ENCODE measurements around the gene MAPK8.

MAPK8 gene

DNA sequence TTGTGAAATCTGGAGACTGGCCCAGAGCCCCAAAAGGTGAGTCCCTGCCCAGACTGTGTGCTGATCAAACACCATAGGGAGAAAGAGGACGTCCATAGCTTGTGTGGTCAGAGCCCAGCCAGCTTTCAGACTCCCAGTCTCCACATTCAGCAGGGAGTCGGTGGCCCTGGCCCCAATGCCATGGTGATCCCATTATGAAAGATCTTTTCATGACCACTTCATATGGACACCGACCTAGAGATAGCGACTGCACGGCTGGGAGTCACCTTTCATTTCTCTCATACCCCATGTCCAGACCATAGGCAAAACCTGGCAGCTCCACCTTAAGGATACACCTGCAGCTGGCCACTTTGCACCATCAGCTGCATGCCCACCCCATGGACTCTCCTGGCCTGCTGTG, 172.0 kb downstream of the MAPK8 start:
- DNase-seq: no peak
- in situ Hi-C loops (cut with MboI; ENCODE audit: low pct_unique_long_range_greater_than_20kb, low sequenced_read_pairs): no loop called here

DNA sequence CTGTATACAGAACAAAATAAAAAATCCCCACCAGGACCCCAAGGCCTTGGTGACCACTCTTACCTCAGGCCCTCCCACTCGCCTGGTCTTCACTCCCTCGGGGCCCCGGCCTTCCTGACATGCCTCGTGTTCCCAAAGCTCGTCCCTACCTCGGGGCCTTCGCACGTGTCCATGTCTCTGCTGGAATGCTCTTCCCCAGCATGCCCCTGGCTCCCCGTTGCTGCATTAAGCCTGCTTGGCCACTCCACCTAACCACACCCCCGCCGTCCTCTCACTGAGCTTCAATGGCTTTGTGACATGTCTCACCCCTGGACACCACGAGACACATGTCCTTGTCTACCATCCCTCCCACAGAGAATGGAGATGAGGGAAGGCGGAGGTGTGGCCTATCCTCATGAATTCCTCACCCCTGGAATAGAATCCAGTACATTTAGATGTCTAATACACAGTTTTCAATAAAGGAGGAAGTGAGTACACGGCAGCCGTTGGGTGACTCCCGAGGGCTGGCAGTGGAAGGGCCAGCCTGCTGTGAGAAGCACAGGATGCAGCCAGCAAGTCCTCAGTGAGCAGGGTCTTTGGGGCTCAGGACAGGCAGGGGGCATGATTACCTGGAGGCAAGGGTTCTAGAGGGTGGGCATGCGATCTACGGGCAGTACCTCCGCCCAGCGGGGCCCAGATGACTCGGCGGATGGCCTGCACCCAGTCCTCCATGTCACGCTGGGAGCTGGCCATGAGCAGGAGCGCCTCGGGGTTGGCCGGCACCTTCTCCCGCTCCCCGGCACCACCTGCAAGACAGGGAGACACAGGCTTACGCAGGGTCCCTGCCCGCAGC, 172.7 kb downstream of the MAPK8 start:
- peak; percentile 66 for DNase-seq
- in situ Hi-C loops (cut with MboI; ENCODE audit: low pct_unique_long_range_greater_than_20kb, low sequenced_read_pairs): no loop called here

- no peak for DNase-seq
- in situ Hi-C loops (cut with MboI; ENCODE audit: low pct_unique_long_range_greater_than_20kb, low sequenced_read_pairs): no loop called here
These were observed 174.2 kb downstream of the MAPK8 start for GRCh38 chr10:48480397-48481374.

GRCh38 chr10:48481385-48481784, 174.9 kb downstream of the MAPK8 start:
- in situ Hi-C loops (cut with MboI; ENCODE audit: low pct_unique_long_range_greater_than_20kb, low sequenced_read_pairs): no loop called here
- DNase-seq: no peak

DNA sequence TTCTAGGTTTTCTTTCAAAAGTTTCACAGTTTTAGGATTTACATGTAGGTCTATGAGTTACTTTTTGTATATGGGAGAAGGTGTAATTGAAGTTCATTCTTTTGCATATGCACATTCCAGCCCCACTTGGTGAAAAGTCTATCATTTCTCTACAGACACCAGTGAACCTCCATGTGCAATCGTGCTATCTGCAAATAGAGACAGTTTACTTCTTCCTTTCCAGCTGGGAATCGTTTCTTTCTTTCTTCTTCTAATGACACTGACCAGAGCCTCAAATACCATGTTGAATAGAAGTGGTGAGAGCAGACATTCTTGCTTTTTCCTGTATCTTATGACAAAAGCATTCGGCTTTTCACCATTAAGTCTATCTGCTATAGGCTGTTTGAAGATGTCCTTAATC, 175.7 kb downstream of the MAPK8 start:
- DNase-seq: no peak
- in situ Hi-C loops (cut with MboI; ENCODE audit: low pct_unique_long_range_greater_than_20kb, low sequenced_read_pairs): no loop called here

GRCh38 chr10:48484911-48485310, 178.4 kb downstream of the MAPK8 start:
- DNase-seq: no peak
- in situ Hi-C loops (cut with MboI; ENCODE audit: low pct_unique_long_range_greater_than_20kb, low sequenced_read_pairs): no loop called here

- in situ Hi-C loops (cut with MboI; ENCODE audit: low pct_unique_long_range_greater_than_20kb, low sequenced_read_pairs): no loop called here
- DNase-seq: no peak
These were observed 179.2 kb downstream of the MAPK8 start for GRCh38 chr10:48485711-48486110.

GRCh38 chr10:48487244-48487643, 180.8 kb downstream of the MAPK8 start:
- in situ Hi-C loops (cut with MboI; ENCODE audit: low pct_unique_long_range_greater_than_20kb, low sequenced_read_pairs): no loop called here
- no peak for DNase-seq
